ENCODE results near the gene ILK. TPM values are rescaled to one million over a fixed set of nuclear protein-coding genes. Genes with fewer than 3 reads are reported as not detected.

ILK gene
- 100 to 1,000 TPM; 481 to 652 (median 606) TPM for total RNA-seq

DNA sequence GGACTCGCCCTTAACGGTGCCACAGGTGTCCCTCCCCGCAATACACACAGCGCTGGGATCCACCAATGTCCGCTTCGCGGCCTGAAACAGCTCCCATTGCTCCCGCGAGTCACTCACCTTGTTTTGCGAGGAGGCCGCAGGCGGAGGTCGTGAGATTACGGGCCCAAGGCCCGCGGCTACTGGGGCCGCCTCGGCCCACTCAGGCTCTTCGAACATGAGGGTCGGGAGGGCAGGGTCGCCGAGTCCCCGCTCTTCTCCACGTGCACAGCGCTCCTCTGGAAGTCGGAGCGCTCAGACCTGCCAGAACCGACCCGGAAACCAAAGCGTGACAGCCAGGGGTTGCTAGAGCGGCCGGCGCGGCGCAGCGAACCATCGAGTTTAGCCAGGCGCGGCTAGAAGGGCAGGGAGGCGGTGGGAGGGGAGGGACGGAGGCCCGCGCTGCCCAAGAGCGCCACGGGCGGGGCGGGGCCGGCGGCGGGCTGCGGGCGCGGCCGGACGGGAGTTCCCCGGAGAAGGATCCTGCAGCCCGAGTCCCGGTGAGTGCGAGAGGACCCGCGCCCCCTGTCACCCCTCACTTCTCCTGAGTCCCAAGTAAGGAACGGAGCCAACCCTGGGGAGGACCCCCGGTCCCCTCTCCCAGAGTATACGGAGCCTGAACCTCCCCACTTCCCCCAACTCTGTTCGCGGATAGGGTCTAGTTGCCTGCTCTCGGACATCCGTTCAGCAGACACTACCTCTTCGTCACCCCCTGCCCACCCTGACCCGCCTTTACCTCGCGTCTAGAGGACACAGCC lies at the start of gene ILK, which contains the start of gene RRP8:
Gene ILK (plus strand): TSS at position 488 of the 794 bp plus-strand sequence. CDS start 498 bp downstream, outside the sequence.
Gene RRP8 (minus strand): TSS at position 330 of the 794 bp plus-strand sequence. CDS start 114 bp downstream, at position 216.
- Histone ChIP-seq H3K27ac (replicated peaks in 1 of 4) (peak within 1 kb of the TSS; percentile 97 to 98 (median 98)), H3K27me3 (no peaks in the 10 kb centered on the region), H3K4me1 (peaks cover 59 to 84% (median 76%) of the 10 kb centered on the region in 4 donors), H3K9me3 (no peaks in the 10 kb centered on the region), H3K4me3 (peak within 1 kb of the TSS; percentile 80 to 99 (median 86)), H3K36me3 (peaks cover 29 to 42% (median 40%) of the 10 kb centered on the region in 4 donors)
- intact Hi-C loops (cut with DNase I) = loop anchor here (2.0 to 10.0 kb wide), 3 partner anchors 79 to 209 kb away; partner anchors contain the start of genes MRPL17, SMPD1 and TRIM3
- TF ChIP-seq CTCF (IDR thresholded peaks at IDR 0.05) = peak; percentile 27 to 52 (median 47)
- no peak for TF ChIP-seq EP300 (IDR thresholded peaks at IDR 0.05)
- TF ChIP-seq POLR2A (IDR thresholded peaks at IDR 0.05; ENCODE audit: low read depth) = peak; percentile 76
- TF ChIP-seq POLR2AphosphoS5 (IDR thresholded peaks at IDR 0.05) = peak in 1 of 2 donors; percentile 90
- 2% methylated on average over 43 of the region's 72 CpGs for WGBS
- DNase-seq (ENCODE audit: extremely low spot score) = peak; percentile 97

GRCh38 chr11:6554828-6555706 lies 48.5 kb upstream of the ILK start:
- H3K27me3 ChIP-seq = no peaks in the 10 kb centered on the region
- 88% methylated on average over 5 of the region's 5 CpGs for WGBS
- no peaks in the 10 kb centered on the region for H3K9me3 ChIP-seq
- H3K36me3 ChIP-seq = peaks cover 0 to 24% (median 3%) of the 10 kb centered on the region in 4 donors
- no peak overlapping the region for H3K27ac ChIP-seq (replicated peaks in 1 of 4)
- TF ChIP-seq CTCF (IDR thresholded peaks at IDR 0.05) = no peak
- no peak for TF ChIP-seq POLR2AphosphoS5 (IDR thresholded peaks at IDR 0.05)
- TF ChIP-seq POLR2A (IDR thresholded peaks at IDR 0.05; ENCODE audit: low read depth) = no peak
- no peak for TF ChIP-seq EP300 (IDR thresholded peaks at IDR 0.05)
- intact Hi-C loops (cut with DNase I) = no loop called here
- no peak for DNase-seq (ENCODE audit: extremely low spot score)
- H3K4me3 ChIP-seq = no peak overlapping the region
- no peaks in the 10 kb centered on the region for H3K4me1 ChIP-seq

GRCh38 chr11:6556139-6556949 lies 47.2 kb upstream of the ILK start:
- Histone ChIP-seq H3K9me3 (no peaks in the 10 kb centered on the region), H3K36me3 (peaks cover 0 to 24% (median 3%) of the 10 kb centered on the region in 4 donors), H3K27ac (replicated peaks in 1 of 4) (no peak overlapping the region), H3K4me1 (no peaks in the 10 kb centered on the region), H3K27me3 (no peaks in the 10 kb centered on the region), H3K4me3 (no peak overlapping the region)
- DNase-seq (ENCODE audit: extremely low spot score) = no peak
- intact Hi-C loops (cut with DNase I) = no loop called here
- TF ChIP-seq POLR2A (IDR thresholded peaks at IDR 0.05; ENCODE audit: low read depth) (no peak), POLR2AphosphoS5 (IDR thresholded peaks at IDR 0.05) (no peak), EP300 (IDR thresholded peaks at IDR 0.05) (no peak), CTCF (IDR thresholded peaks at IDR 0.05) (no peak)
- WGBS = 92% methylated on average over 11 of the region's 11 CpGs

- no peaks in the 10 kb centered on the region for H3K4me1 ChIP-seq
- no peak overlapping the region for H3K27ac ChIP-seq (replicated peaks in 1 of 4)
- intact Hi-C loops (cut with DNase I) = no loop called here
- peaks cover 0 to 24% (median 3%) of the 10 kb centered on the region in 4 donors for H3K36me3 ChIP-seq
- no peak overlapping the region for H3K4me3 ChIP-seq
- DNase-seq (ENCODE audit: extremely low spot score) = no peak
- H3K27me3 ChIP-seq = no peaks in the 10 kb centered on the region
- no peaks in the 10 kb centered on the region for H3K9me3 ChIP-seq
- 99% methylated on average over 11 of the region's 11 CpGs for WGBS
- TF ChIP-seq POLR2A (IDR thresholded peaks at IDR 0.05; ENCODE audit: low read depth) (no peak), CTCF (IDR thresholded peaks at IDR 0.05) (no peak), POLR2AphosphoS5 (IDR thresholded peaks at IDR 0.05) (no peak), EP300 (IDR thresholded peaks at IDR 0.05) (no peak)
Observed at GRCh38 chr11:6557063-6557462, 46.5 kb upstream of the ILK start.

Measured in esophagus muscularis mucosa (tissue), 4 donors.